Cardiac muscle cell (in vitro differentiated cells and primary cell): ENCODE data around the gene FAM83C. TPM values are rescaled to one million over a fixed set of nuclear protein-coding genes. Genes with fewer than 3 reads are reported as not detected.

Source experiments
- DNase-seq, 2 donors: peaks; one replicate each; pipeline versions ENCODE4 v3.0.0 to v3.0.0-alpha.2; 2010 to 2017; ENCODE audit warnings: low read depth in 1 of 2, low spot score in 1 of 2
- H3K27ac ChIP-seq: fragments of 200-600 bp; sonication (generic); 2 replicates; pipeline ENCODE4 v1.5.1; 2016
- H3K27me3 ChIP-seq: fragments of 200-600 bp; sonication (generic); 2 replicates; pipeline ENCODE4 v1.6.0; 2016; ENCODE audit warnings: control low read depth
- H3K36me3 ChIP-seq: fragments of 200-600 bp; sonication (generic); 2 replicates; pipeline ENCODE4 v1.5.1; 2016; ENCODE audit warnings: control low read depth
- H3K4me1 ChIP-seq: fragments of 200-600 bp; sonication (generic); 2 replicates; pipeline ENCODE4 v1.8.1; 2017; ENCODE audit warnings: low read depth, mild to moderate bottlenecking, mixed run types
- H3K4me3 ChIP-seq: fragments of 200-600 bp; sonication (generic); 2 replicates; pipeline ENCODE4 v1.5.1; 2016; ENCODE audit warnings: mild to moderate bottlenecking
- H3K9me3 ChIP-seq: fragments of 200-600 bp; sonication (generic); 2 replicates; pipeline ENCODE4 v1.5.1; 2017; ENCODE audit warnings: low read depth, mild to moderate bottlenecking, control low read depth
- polyA plus RNA-seq: library from polyadenylated mRNA; unstranded; fragments of >200 nt; fragmentation: Nextera tagmentation; extraction: Ambion mirVana; gene quantifications from 2 replicates; pipeline ENCODE4 v1.2.1, GENCODE V29; 2016
- total RNA-seq: library from RNA; depleted of rRNA; stranded (reverse); fragments of >200 nt; gene quantifications from 2 replicates; pipeline ENCODE4 v1.2.3, GENCODE V29; 2016
- TF ChIP-seq, protein P1 (sequence below): IDR thresholded peaks from 2 replicates; pipeline ENCODE4 v1.5.1; 2012; ENCODE audit warnings: low read depth, mild to moderate bottlenecking, low read length

The FAM83C gene
- total and polyA plus RNA-seq, 2 experiments from 2014 or later, result not detected

DNA sequence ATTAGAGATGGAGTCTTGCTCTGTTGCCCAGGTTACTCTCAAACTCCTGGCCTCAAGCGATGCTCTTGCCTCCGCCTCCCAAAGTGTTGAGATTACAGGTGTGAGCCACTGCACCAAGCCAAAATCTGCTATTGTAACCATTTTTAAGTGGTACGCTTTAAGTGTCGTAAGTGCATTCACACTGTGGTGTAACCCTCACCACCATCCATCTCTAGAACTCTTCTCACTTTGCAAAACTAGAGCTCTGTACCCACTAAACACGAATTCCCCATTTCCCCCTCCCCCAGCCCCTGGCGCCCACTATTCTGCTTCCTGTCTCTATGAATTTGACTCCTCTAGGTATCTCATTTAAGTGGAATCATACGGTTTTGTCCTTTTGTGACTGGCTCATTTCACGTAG is 2.8 kb upstream of the FAM83C start:
- H3K36me3 ChIP-seq, result no peaks in the 10 kb centered on the region
- DNase-seq, result no peak
- H3K27ac ChIP-seq, result no peak overlapping the region
- H3K4me3 ChIP-seq, result no peak overlapping the region
- H3K27me3 ChIP-seq, result no peaks in the 10 kb centered on the region
- TF ChIP-seq, protein P1, sequence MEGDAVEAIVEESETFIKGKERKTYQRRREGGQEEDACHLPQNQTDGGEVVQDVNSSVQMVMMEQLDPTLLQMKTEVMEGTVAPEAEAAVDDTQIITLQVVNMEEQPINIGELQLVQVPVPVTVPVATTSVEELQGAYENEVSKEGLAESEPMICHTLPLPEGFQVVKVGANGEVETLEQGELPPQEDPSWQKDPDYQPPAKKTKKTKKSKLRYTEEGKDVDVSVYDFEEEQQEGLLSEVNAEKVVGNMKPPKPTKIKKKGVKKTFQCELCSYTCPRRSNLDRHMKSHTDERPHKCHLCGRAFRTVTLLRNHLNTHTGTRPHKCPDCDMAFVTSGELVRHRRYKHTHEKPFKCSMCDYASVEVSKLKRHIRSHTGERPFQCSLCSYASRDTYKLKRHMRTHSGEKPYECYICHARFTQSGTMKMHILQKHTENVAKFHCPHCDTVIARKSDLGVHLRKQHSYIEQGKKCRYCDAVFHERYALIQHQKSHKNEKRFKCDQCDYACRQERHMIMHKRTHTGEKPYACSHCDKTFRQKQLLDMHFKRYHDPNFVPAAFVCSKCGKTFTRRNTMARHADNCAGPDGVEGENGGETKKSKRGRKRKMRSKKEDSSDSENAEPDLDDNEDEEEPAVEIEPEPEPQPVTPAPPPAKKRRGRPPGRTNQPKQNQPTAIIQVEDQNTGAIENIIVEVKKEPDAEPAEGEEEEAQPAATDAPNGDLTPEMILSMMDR, result no peak
- H3K9me3 ChIP-seq, result no peaks in the 10 kb centered on the region
- H3K4me1 ChIP-seq, result peaks cover 23% of the 10 kb centered on the region

GRCh38 chr20:35294293-35294685 is 2.1 kb upstream of the FAM83C start:
- Histone ChIP-seq H3K27ac (no peak overlapping the region), H3K4me1 (peaks cover 23% of the 10 kb centered on the region), H3K4me3 (no peak overlapping the region), H3K27me3 (no peaks in the 10 kb centered on the region), H3K9me3 (no peaks in the 10 kb centered on the region), H3K36me3 (no peaks in the 10 kb centered on the region)
- TF ChIP-seq, protein P1, result no peak
- DNase-seq, result no peak

- H3K27me3 ChIP-seq, result no peaks in the 10 kb centered on the region
- H3K4me3 ChIP-seq, result no peak overlapping the region
- H3K27ac ChIP-seq, result no peak overlapping the region
- TF ChIP-seq, protein P1, result no peak
- no peak for DNase-seq
- H3K4me1 ChIP-seq, result peaks cover 23% of the 10 kb centered on the region
- no peaks in the 10 kb centered on the region for H3K36me3 ChIP-seq
- no peaks in the 10 kb centered on the region for H3K9me3 ChIP-seq
Measured at GRCh38 chr20:35293303-35294292, 1.4 kb upstream of the FAM83C start.

- no peaks in the 10 kb centered on the region for H3K36me3 ChIP-seq
- TF ChIP-seq, protein P1, result no peak
- H3K27ac ChIP-seq, result no peak overlapping the region
- H3K4me1 ChIP-seq, result peaks cover 23% of the 10 kb centered on the region
- no peak overlapping the region for H3K4me3 ChIP-seq
- no peaks in the 10 kb centered on the region for H3K9me3 ChIP-seq
- DNase-seq, result no peak
- no peaks in the 10 kb centered on the region for H3K27me3 ChIP-seq
Measured at GRCh38 chr20:35292504-35293285, 470 bp upstream of the FAM83C start.

GRCh38 chr20:35290887-35291417 is 1.3 kb downstream of the FAM83C start:
- Histone ChIP-seq H3K27me3 (no peaks in the 10 kb centered on the region), H3K27ac (no peak overlapping the region), H3K36me3 (no peaks in the 10 kb centered on the region), H3K4me1 (peaks cover 10% of the 10 kb centered on the region), H3K9me3 (no peaks in the 10 kb centered on the region), H3K4me3 (no peak overlapping the region)
- no peak for DNase-seq
- TF ChIP-seq, protein P1, result no peak
